Caco-2 (cell line): ENCODE measurements around the gene KCNH2. TPM values are rescaled to one million over a fixed set of nuclear protein-coding genes. Genes with fewer than 3 reads are reported as not detected.

ENCODE experiments used
- BruUV-seq: library from RNA; stranded (reverse); fragments of 400-500 nt; replicated peaks from 2 replicates; lab custom pipeline; 2021; lab: Mats Ljungman, UMichigan
- CTCF ChIA-PET: fragments of 300-600 bp; sonication (Branson Sonifier 250); formaldehyde crosslinking; loops from one replicate; lab custom pipeline; 2022; ENCODE audit warnings: antibody characterized with exemption; lab: Charles Lee
- POLR2A ChIA-PET: fragments of 300-600 bp; sonication (Branson Sonifier 250); formaldehyde crosslinking; loops from one replicate; lab custom pipeline; 2022; ENCODE audit warnings: antibody characterized with exemption; lab: Charles Lee
- DNase-seq, 2 experiments: peaks; one replicate each; pipeline versions ENCODE4 v3.0.0 to v3.0.0-alpha.2; 2020 to 2022
- H3K27me3 ChIP-seq: replicated peaks from 2 replicates; pipeline ENCODE4 v1.6.0; 2011; ENCODE audit warnings: low read length; ENCODE audit not compliant: control insufficient read depth, insufficient read depth
- H3K36me3 ChIP-seq: 2 replicates; pipeline ENCODE4 v1.5.1; 2011; ENCODE audit warnings: low read length; ENCODE audit not compliant: control insufficient read depth, insufficient read depth
- H3K4me1 ChIP-seq: fragments of 250-450 bp; sonication (Bioruptor Pico); 2 replicates; pipeline ENCODE4 v1.5.1; 2020; ENCODE audit warnings: mild to moderate bottlenecking
- H3K4me3 ChIP-seq: 2 replicates; pipeline ENCODE4 v1.5.1; 2011; ENCODE audit warnings: low read depth, mild to moderate bottlenecking, control low read depth, low read length
- H3K9me3 ChIP-seq: fragments of 250-450 bp; sonication (Bioruptor Pico); 2 replicates; pipeline ENCODE4 v1.5.1; 2020; ENCODE audit warnings: mild to moderate bottlenecking, moderate library complexity
- H3K27ac Mint-ChIP-seq: one replicate; pipeline ENCODE4 v1.8.0; 2022; ENCODE audit warnings: mixed read lengths; ENCODE audit not compliant: unreplicated experiment
- H3K27me3 Mint-ChIP-seq: one replicate; pipeline ENCODE4 v1.8.0; 2022; ENCODE audit warnings: mixed read lengths; ENCODE audit not compliant: insufficient read depth, unreplicated experiment
- H3K36me3 Mint-ChIP-seq: one replicate; pipeline ENCODE4 v1.8.0; 2022; ENCODE audit warnings: mild to moderate bottlenecking, mixed read lengths; ENCODE audit not compliant: insufficient read depth, unreplicated experiment
- H3K4me1 Mint-ChIP-seq: one replicate; pipeline ENCODE4 v1.8.0; 2022; ENCODE audit warnings: low read depth, mixed read lengths; ENCODE audit not compliant: unreplicated experiment
- H3K4me3 Mint-ChIP-seq: one replicate; pipeline ENCODE4 v1.8.0; 2022; ENCODE audit warnings: mild to moderate bottlenecking, moderate library complexity, mixed read lengths; ENCODE audit not compliant: unreplicated experiment
- H3K9me3 Mint-ChIP-seq: one replicate; pipeline ENCODE4 v1.8.0; 2022; ENCODE audit warnings: mixed read lengths; ENCODE audit not compliant: unreplicated experiment
- intact Hi-C: fragments of 100-400 bp; cut with micrococcal nuclease; formaldehyde crosslinking; loops from one replicate; pipeline ENCODE4 v1.10.0; 2022; ENCODE audit not compliant: unreplicated experiment
- total RNA-seq: library from RNA; stranded (reverse); gene quantifications from 2 replicates; pipeline ENCODE4 v1.2.3, GENCODE V29; 2022
- TF ChIP-seq, protein P1 (sequence below), 2 experiments: fragments of 200-600 bp in 1 of 2; IDR thresholded peaks; 1 replicate in 1 of 2; 2 replicates in 1 of 2; pipeline versions ENCODE4 v1.5.1 to v1.8.0; 2011 to 2022; ENCODE audit warnings: antibody characterized with exemption in 1 of 2, control low read depth in 1 of 2, inconsistent platforms in 1 of 2, low read depth in 1 of 2, low read length in 1 of 2, mild to moderate bottlenecking in 1 of 2, moderate library complexity in 1 of 2; ENCODE audit not compliant: insufficient read depth in 1 of 2, severe bottlenecking in 1 of 2, unreplicated experiment in 1 of 2

The KCNH2 gene
- total RNA-seq, 1 experiment from 2014 or later = 0.66 TPM

DNA sequence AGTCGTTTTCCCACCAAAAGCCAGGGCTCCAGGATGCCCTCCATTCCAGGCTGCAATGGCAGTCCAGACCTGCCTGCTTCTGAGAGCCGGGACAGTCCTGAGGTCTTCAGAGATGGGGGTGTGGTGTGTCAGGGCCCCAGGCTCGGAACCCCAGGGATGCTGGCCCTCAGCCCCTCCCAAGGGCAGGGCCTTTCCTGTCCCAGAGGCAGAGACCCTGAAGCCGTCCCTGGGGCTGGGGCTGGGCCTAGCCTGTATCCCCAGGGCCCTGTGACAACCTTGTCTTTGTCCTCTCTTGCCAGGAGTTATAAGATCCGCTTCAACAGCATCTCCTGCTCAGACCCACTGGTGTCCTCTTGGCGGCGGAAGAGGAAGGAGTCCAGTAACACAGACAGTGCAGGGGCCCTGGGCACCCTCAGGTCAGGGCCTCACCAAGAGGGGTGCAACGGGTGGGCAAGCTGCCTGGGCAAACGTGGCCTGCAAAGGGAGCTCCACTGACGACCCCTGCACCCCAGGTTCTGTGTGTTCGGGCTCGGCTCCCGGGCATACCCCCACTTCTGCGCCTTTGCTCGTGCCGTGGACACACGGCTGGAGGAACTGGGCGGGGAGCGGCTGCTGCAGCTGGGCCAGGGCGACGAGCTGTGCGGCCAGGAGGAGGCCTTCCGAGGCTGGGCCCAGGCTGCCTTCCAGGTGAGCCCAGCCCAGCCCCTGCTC, 28.6 kb upstream of the KCNH2 start:
- Mint-ChIP-seq H3K9me3 (no peaks in the 10 kb centered on the region), H3K4me1 (no peaks in the 10 kb centered on the region), H3K27me3 (peaks cover 3% of the 10 kb centered on the region), H3K27ac (no peak overlapping the region), H3K36me3 (no peaks in the 10 kb centered on the region), H3K4me3 (no peak overlapping the region)
- peaks cover 9% of the 10 kb centered on the region for H3K4me1 ChIP-seq
- TF ChIP-seq, protein P1, sequence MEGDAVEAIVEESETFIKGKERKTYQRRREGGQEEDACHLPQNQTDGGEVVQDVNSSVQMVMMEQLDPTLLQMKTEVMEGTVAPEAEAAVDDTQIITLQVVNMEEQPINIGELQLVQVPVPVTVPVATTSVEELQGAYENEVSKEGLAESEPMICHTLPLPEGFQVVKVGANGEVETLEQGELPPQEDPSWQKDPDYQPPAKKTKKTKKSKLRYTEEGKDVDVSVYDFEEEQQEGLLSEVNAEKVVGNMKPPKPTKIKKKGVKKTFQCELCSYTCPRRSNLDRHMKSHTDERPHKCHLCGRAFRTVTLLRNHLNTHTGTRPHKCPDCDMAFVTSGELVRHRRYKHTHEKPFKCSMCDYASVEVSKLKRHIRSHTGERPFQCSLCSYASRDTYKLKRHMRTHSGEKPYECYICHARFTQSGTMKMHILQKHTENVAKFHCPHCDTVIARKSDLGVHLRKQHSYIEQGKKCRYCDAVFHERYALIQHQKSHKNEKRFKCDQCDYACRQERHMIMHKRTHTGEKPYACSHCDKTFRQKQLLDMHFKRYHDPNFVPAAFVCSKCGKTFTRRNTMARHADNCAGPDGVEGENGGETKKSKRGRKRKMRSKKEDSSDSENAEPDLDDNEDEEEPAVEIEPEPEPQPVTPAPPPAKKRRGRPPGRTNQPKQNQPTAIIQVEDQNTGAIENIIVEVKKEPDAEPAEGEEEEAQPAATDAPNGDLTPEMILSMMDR (IDR thresholded peaks at IDR 0.05; ENCODE audit: insufficient read depth in 1 of 2, low read depth in 1 of 2, low read length in 1 of 2, severe bottlenecking in 1 of 2, unreplicated experiment in 1 of 2) = no peak
- no peak overlapping the region for H3K4me3 ChIP-seq
- H3K36me3 ChIP-seq = no peaks in the 10 kb centered on the region
- no TSS peak for BruUV-seq
- POLR2A ChIA-PET = no interaction called here
- H3K27me3 ChIP-seq = no peaks in the 10 kb centered on the region
- no peaks in the 10 kb centered on the region for H3K9me3 ChIP-seq
- DNase-seq = no peak
- CTCF ChIA-PET = interaction anchor here (0.9 to 1.4 kb wide), 2 partner anchors 11 to 21 kb away, joined by 3 to 4 read pairs; no protein-coding TSS in a partner anchor
- intact Hi-C loops = no loop called here

DNA sequence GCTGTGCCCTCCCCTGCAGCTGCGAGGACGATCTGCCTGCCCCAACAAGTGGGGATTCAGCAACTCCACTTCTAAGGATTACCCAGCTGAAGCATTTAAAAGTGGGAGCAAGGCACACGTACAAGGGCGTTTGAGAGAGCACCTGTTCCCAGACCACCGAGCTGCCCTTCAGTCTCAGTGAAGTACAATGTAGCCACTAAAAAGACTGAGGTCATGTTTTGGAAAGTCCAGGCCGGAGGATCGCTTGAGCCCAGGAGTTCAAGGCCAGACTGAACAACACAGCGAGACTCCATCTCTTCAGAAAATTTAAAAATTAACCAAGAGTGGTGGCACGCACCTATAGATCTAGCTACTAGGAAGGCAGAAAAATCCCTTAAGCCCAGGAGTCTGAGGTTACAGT, 27.4 kb upstream of the KCNH2 start:
- peaks cover 3% of the 10 kb centered on the region for H3K27me3 Mint-ChIP-seq
- H3K9me3 ChIP-seq = no peaks in the 10 kb centered on the region
- no peaks in the 10 kb centered on the region for H3K36me3 Mint-ChIP-seq
- intact Hi-C loops = no loop called here
- BruUV-seq = no TSS peak
- DNase-seq = no peak
- no peak overlapping the region for H3K4me3 ChIP-seq
- no peaks in the 10 kb centered on the region for H3K9me3 Mint-ChIP-seq
- H3K4me1 Mint-ChIP-seq = no peaks in the 10 kb centered on the region
- TF ChIP-seq, protein P1 (IDR thresholded peaks at IDR 0.05; ENCODE audit: insufficient read depth in 1 of 2, low read depth in 1 of 2, low read length in 1 of 2, severe bottlenecking in 1 of 2, unreplicated experiment in 1 of 2) = no peak
- H3K27ac Mint-ChIP-seq = no peak overlapping the region
- ChIA-PET POLR2A (interaction anchor here (0.6 kb wide), 1 partner anchor 55 kb away, joined by 3 read pairs; no protein-coding TSS in a partner anchor), CTCF (no interaction called here)
- no peak overlapping the region for H3K4me3 Mint-ChIP-seq
- H3K27me3 ChIP-seq = no peaks in the 10 kb centered on the region
- H3K4me1 ChIP-seq = peaks cover 6% of the 10 kb centered on the region; the same call in 1 of the 2 replicates
- no peaks in the 10 kb centered on the region for H3K36me3 ChIP-seq

DNA sequence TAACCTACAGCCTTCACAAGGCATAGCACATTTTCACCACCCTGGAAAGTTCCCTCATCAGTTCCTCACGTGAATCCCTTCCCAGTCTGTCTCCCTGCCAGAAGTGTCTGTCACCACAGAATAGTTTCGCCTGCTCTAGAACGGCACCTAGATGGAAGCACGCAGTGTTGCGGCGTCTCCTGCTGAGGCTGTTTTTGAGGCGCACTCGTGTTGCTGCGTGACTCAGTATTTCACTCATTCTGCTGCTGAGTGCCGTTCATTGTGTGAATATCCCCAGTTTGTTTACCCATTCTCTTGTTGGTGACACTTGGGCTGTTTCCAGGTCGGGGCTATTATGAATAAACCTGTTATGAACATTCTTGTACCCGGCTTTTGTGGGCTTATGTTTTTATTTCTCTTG, 25.5 kb upstream of the KCNH2 start:
- Histone ChIP-seq H3K27me3 (no peaks in the 10 kb centered on the region), H3K36me3 (no peaks in the 10 kb centered on the region), H3K4me1 (no peaks in the 10 kb centered on the region), H3K9me3 (no peaks in the 10 kb centered on the region), H3K4me3 (no peak overlapping the region)
- TF ChIP-seq, protein P1 (IDR thresholded peaks at IDR 0.05; ENCODE audit: insufficient read depth in 1 of 2, low read depth in 1 of 2, low read length in 1 of 2, severe bottlenecking in 1 of 2, unreplicated experiment in 1 of 2) = no peak
- Mint-ChIP-seq H3K4me3 (no peak overlapping the region), H3K27me3 (peaks cover 3% of the 10 kb centered on the region), H3K36me3 (no peaks in the 10 kb centered on the region), H3K4me1 (no peaks in the 10 kb centered on the region), H3K9me3 (no peaks in the 10 kb centered on the region), H3K27ac (no peak overlapping the region)
- POLR2A ChIA-PET = no interaction called here
- DNase-seq = no peak
- intact Hi-C loops = no loop called here
- no TSS peak for BruUV-seq
- CTCF ChIA-PET = no interaction called here
